H1 (cell line): ENCODE measurements around the gene RPUSD3. TPM values are rescaled to one million over a fixed set of nuclear protein-coding genes. Genes with fewer than 3 reads are reported as not detected.

ENCODE experiments used
- CTCF ChIA-PET: fragments of 300-600 bp; sonication (Branson Sonifier 250); formaldehyde crosslinking; loops from one replicate; lab custom pipeline; 2021; ENCODE audit not compliant: partially characterized antibody; lab: Charles Lee
- POLR2A ChIA-PET: fragments of 300-600 bp; sonication (Branson Sonifier 250); formaldehyde crosslinking; loops from one replicate; lab custom pipeline; 2021; ENCODE audit warnings: inconsistent platforms; ENCODE audit not compliant: partially characterized antibody; lab: Charles Lee
- DNase-seq, 2 experiments: peaks; one replicate each; pipeline versions ENCODE4 v3.0.0 to v3.0.0-alpha.2; 2010 to 2022; ENCODE audit warnings: low spot score in 2 of 2, low read depth in 1 of 2, mixed read lengths in 1 of 2
- FAIRE-seq: peaks from 2 replicates; lab custom pipeline; 2011; peaks lifted over from hg19 to GRCh38; lab: Jason Lieb, UNC
- H2AFZ ChIP-seq: 2 replicates; pipeline ENCODE4 v1.8.1; 2012; ENCODE audit warnings: low read length, inconsistent platforms
- H2AK5ac ChIP-seq: 2 replicates; pipeline ENCODE4 v1.6.1; 2013; ENCODE audit warnings: low read depth, low read length
- H2BK120ac ChIP-seq: replicated peaks from 2 replicates; pipeline ENCODE3; 2013; ENCODE audit warnings: low read depth, low read length, inconsistent platforms
- H2BK12ac ChIP-seq: 2 replicates; pipeline ENCODE4 v1.6.1; 2013; ENCODE audit warnings: low read depth, low read length
- H2BK15ac ChIP-seq: 2 replicates; pipeline ENCODE4 v1.6.1; 2013; ENCODE audit warnings: low read length
- H2BK20ac ChIP-seq: 2 replicates; pipeline ENCODE4 v1.6.1; 2013; ENCODE audit warnings: low read length
- H2BK5ac ChIP-seq: 2 replicates; pipeline ENCODE4 v1.6.1; 2013; ENCODE audit warnings: low read depth, low read length
- H3K14ac ChIP-seq: 2 replicates; pipeline ENCODE4 v1.6.1; 2013; ENCODE audit warnings: inconsistent platforms; ENCODE audit not compliant: insufficient read length
- H3K18ac ChIP-seq: 2 replicates; pipeline ENCODE4 v1.6.1; 2013; ENCODE audit warnings: low read length; ENCODE audit errors: extremely low read depth
- H3K23ac ChIP-seq: 2 replicates; pipeline ENCODE4 v1.6.1; 2013; ENCODE audit warnings: inconsistent platforms; ENCODE audit not compliant: insufficient read length
- H3K23me2 ChIP-seq: 2 replicates; pipeline ENCODE4 v1.6.1; 2013; ENCODE audit warnings: low read depth, low read length
- H3K27ac ChIP-seq: 2 replicates; pipeline ENCODE4 v1.6.1; 2011; ENCODE audit warnings: low read depth, low read length, inconsistent platforms
- H3K27me3 ChIP-seq, 4 experiments: replicated peaks in 1 of 4; 1 replicate in 1 of 4; 2 replicates in 3 of 4; pipeline versions ENCODE4 v1.6.1 to v1.8.1; 2011 to 2013; ENCODE audit warnings: low read length in 3 of 4, mild to moderate bottlenecking in 3 of 4, inconsistent platforms in 2 of 4, mixed read lengths in 2 of 4, moderate library complexity in 1 of 4; ENCODE audit not compliant: control insufficient read depth in 3 of 4, insufficient read depth in 3 of 4; ENCODE audit errors: extremely low read depth in 1 of 4
- H3K36me3 ChIP-seq, 4 experiments: 2 replicates each; pipeline versions ENCODE4 v1.6.1 to v1.8.1; 2011 to 2013; ENCODE audit warnings: mild to moderate bottlenecking in 4 of 4, low read length in 3 of 4, moderate library complexity in 2 of 4, control low read depth in 1 of 4, inconsistent platforms in 1 of 4; ENCODE audit not compliant: insufficient read depth in 4 of 4, control insufficient read depth in 2 of 4
- H3K4ac ChIP-seq: replicated peaks from 2 replicates; pipeline ENCODE3; 2013; ENCODE audit warnings: low read length, low read depth, mixed read lengths, inconsistent platforms; ENCODE audit not compliant: insufficient read length
- H3K4me1 ChIP-seq, 4 experiments: replicated peaks in 1 of 4; 1 replicate in 1 of 4; 2 replicates in 3 of 4; pipeline versions ENCODE4 v1.6.1 to v1.8.1; 2011 to 2013; ENCODE audit warnings: low read length in 3 of 4, inconsistent platforms in 2 of 4, mixed read lengths in 1 of 4; ENCODE audit not compliant: insufficient read depth in 4 of 4, control insufficient read depth in 3 of 4
- H3K4me2 ChIP-seq, 2 experiments: 2 replicates each; pipeline versions ENCODE4 v1.6.1 to v1.8.1; 2011 to 2013; ENCODE audit warnings: low read depth in 2 of 2, low read length in 2 of 2, control low read depth in 1 of 2, inconsistent platforms in 1 of 2, mild to moderate bottlenecking in 1 of 2; ENCODE audit not compliant: insufficient read depth in 1 of 2
- H3K4me3 ChIP-seq, 4 experiments: fragments of 200-600, 300-600 bp in 1 of 4; sonication (generic), shearing (Covaris generic), sonication (Bioruptor Twin) in 1 of 4; 2 replicates each; pipeline versions ENCODE4 v1.5.1 to v1.8.1; 2011 to 2016; ENCODE audit warnings: low read length in 4 of 4, low read depth in 3 of 4, control low read depth in 2 of 4, inconsistent platforms in 2 of 4, mild to moderate bottlenecking in 2 of 4, mixed read lengths in 1 of 4, moderate library complexity in 1 of 4; ENCODE audit not compliant: insufficient read depth in 2 of 4; ENCODE audit errors: extremely low read depth in 1 of 4
- H3K56ac ChIP-seq: replicated peaks from 2 replicates; pipeline ENCODE3; 2013; ENCODE audit warnings: low read depth, mild to moderate bottlenecking, mixed read lengths, low read length, inconsistent platforms; ENCODE audit not compliant: insufficient read length
- H3K79me1 ChIP-seq: 2 replicates; pipeline ENCODE4 v1.6.1; 2013; ENCODE audit warnings: low read depth, low read length, control low read depth
- H3K79me2 ChIP-seq, 2 experiments: 2 replicates each; pipeline versions ENCODE4 v1.6.1 to v1.8.1; 2012 to 2013; ENCODE audit warnings: low read length in 2 of 2, mild to moderate bottlenecking in 2 of 2, inconsistent platforms in 1 of 2; ENCODE audit not compliant: insufficient read depth in 2 of 2, control insufficient read depth in 1 of 2
- H3K9ac ChIP-seq, 4 experiments: replicated peaks in 1 of 4; 1 replicate in 1 of 4; 2 replicates in 3 of 4; pipeline versions ENCODE4 v1.6.1 to v1.8.1; 2011 to 2013; ENCODE audit warnings: low read depth in 3 of 4, low read length in 3 of 4, control low read depth in 2 of 4, mild to moderate bottlenecking in 2 of 4, moderate library complexity in 2 of 4, inconsistent platforms in 1 of 4; ENCODE audit errors: extremely low read depth in 1 of 4
- H3K9me3 ChIP-seq, 2 experiments: 2 replicates each; pipeline versions ENCODE4 v1.6.1 to v1.8.1; 2012 to 2013; ENCODE audit warnings: mild to moderate bottlenecking in 2 of 2, moderate library complexity in 2 of 2, control low read depth in 1 of 2, inconsistent platforms in 1 of 2, low read depth in 1 of 2, low read length in 1 of 2, mixed read lengths in 1 of 2; ENCODE audit not compliant: insufficient read depth in 2 of 2
- H4K20me1 ChIP-seq, 2 experiments: replicated peaks in 1 of 2; 2 replicates each; pipeline versions ENCODE3 to v1.8.1; 2011 to 2013; ENCODE audit warnings: inconsistent platforms in 2 of 2, low read length in 2 of 2, mild to moderate bottlenecking in 1 of 2; ENCODE audit not compliant: insufficient read depth in 2 of 2, control insufficient read depth in 1 of 2
- H4K5ac ChIP-seq: 2 replicates; pipeline ENCODE4 v1.6.1; 2013; ENCODE audit warnings: low read length, low read depth, mixed read lengths, inconsistent platforms; ENCODE audit not compliant: insufficient read length
- H4K8ac ChIP-seq: 2 replicates; pipeline ENCODE4 v1.8.0; 2013; ENCODE audit warnings: mild to moderate bottlenecking, moderate library complexity, low read length, inconsistent platforms; ENCODE audit not compliant: insufficient read depth; ENCODE audit errors: extremely low read depth
- H4K91ac ChIP-seq: replicated peaks from 2 replicates; pipeline ENCODE3; 2013; ENCODE audit warnings: low read length, mixed read lengths, inconsistent platforms; ENCODE audit not compliant: insufficient read length
- CEBPB ChIP-seq: IDR thresholded peaks from 2 replicates; pipeline ENCODE4 v1.6.1; 2012; ENCODE audit warnings: low read depth, low read length
- EGR1 ChIP-seq: IDR thresholded peaks from 2 replicates; pipeline ENCODE4 v1.6.1; 2011; ENCODE audit warnings: low read depth, low read length, borderline replicate concordance
- FOSL1 ChIP-seq: IDR thresholded peaks from 2 replicates; pipeline ENCODE4 v1.6.1; 2011; ENCODE audit warnings: mild to moderate bottlenecking, low read depth, low read length, moderate library complexity; ENCODE audit not compliant: insufficient read depth
- SP2 ChIP-seq: IDR thresholded peaks from 2 replicates; pipeline ENCODE4 v1.6.1; 2012; ENCODE audit warnings: mild to moderate bottlenecking, low read length, inconsistent platforms
- WGBS, 2 experiments: shearing (Covaris generic) in 1 of 2; methylation state at CpG; one replicate each; pipeline versions ENCODE4 v1.1.6 to v1.1.7; 2013 to 2015; ENCODE audit warnings: low lambda C conversion rate in 2 of 2, mixed read lengths in 2 of 2, inconsistent platforms in 1 of 2, low coverage in 1 of 2, missing lambda C conversion rate in 1 of 2; ENCODE audit not compliant: insufficient replicate concordance in 2 of 2, insufficient coverage in 1 of 2, insufficient read length in 1 of 2; ENCODE audit errors: extremely low coverage in 1 of 2, missing lambda C conversion rate in 1 of 2; 5-methylcytosine and 5-hydroxymethylcytosine counted together
- polyA plus RNA-seq, 7 experiments: library from polyadenylated mRNA; depleted of rRNA in 3 of 7; stranded (reverse) in 5 of 7; unstranded in 2 of 7; fragments of >200 nt in 5 of 7; fragments of 200-250 nt in 2 of 7; gene quantifications; 1 replicate in 5 of 7; 2 replicates in 1 of 7; 4 replicates in 1 of 7; pipeline versions ENCODE4 v1.2.1 to v1.2.3, GENCODE V29; 2011 to 2013; ENCODE audit warnings: missing spikeins in 2 of 7, mixed read lengths in 2 of 7
- total RNA-seq: library from RNA; stranded (reverse); fragmentation: NEBNext Ultra II Directional; extraction: Animal tissue kit (Norgen Biotek cat#: 25700); gene quantifications from 2 replicates; pipeline ENCODE4 v1.2.1, GENCODE V29; 2021
- TF ChIP-seq, protein P1 (sequence below): IDR thresholded peaks from 2 replicates; pipeline ENCODE4 v1.6.1; 2012; ENCODE audit warnings: inconsistent platforms

The RPUSD3 gene
- total and polyA plus RNA-seq, 2 of the 8 experiments (the other 6 are each of a cell fraction or from before 2014, with no cell fraction given) = 68.4 to 154 TPM

DNA sequence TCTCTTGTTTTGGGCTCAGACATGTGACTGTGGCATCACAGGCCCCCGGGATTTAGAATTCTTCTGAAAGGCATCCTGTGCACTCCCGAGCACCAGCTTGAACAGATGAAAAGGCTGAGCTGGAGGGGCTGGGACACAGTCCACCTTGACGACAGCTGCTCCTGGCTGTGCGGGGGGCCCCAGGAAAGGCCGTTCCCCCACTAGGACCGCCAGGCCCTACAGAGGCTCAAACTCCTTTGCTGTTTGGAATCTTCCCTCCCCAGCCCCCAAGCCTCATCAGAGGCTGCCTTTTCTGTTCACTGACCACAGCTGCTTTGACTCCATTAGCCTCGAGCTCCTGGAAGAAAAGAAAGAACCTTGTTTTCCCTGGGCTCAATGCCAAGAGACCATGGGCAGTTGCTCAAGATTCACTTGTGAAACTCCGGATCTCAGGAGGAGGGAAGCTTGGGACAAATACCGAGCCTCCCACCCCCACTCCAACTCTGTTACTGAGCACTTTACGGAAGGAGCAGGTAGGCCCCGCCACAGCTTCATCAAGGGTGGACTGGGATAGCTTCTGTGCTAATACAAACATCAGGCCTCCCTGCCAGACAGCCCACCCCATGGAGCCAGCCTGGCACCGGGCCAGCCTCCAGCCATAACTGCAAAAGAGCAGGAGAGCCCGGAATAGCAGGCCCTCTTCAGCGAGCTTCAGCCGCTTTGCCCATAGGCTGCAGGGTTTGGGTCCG, 20.6 kb upstream of the RPUSD3 start:
- no peak overlapping the region for H3K4me3 ChIP-seq
- H3K4me1 ChIP-seq = peaks cover 0 to 5% (median 3%) of the 10 kb centered on the region in 4 experiments; a peak in 6 of 7 replicates
- no peak overlapping the region for H3K9ac ChIP-seq
- no peak overlapping the region for H2BK5ac ChIP-seq
- FAIRE-seq = no peak
- H3K27me3 ChIP-seq = peaks cover 0 to 12% (median 4%) of the 10 kb centered on the region in 4 experiments; a peak in 3 of 7 replicates
- no peak overlapping the region for H3K4me2 ChIP-seq
- no peak overlapping the region for H2BK20ac ChIP-seq
- no peaks in the 10 kb centered on the region for H3K9me3 ChIP-seq
- H2AK5ac ChIP-seq = no peak overlapping the region
- no peaks in the 10 kb centered on the region for H4K20me1 ChIP-seq
- no peak overlapping the region for H3K27ac ChIP-seq
- H3K4ac ChIP-seq = no peak overlapping the region
- H2BK12ac ChIP-seq = no peak overlapping the region
- no peaks in the 10 kb centered on the region for H3K79me2 ChIP-seq
- DNase-seq = no peak
- H4K5ac ChIP-seq = no peak overlapping the region
- no peak overlapping the region for H3K14ac ChIP-seq
- WGBS, 2 experiments = 91% methylated on average over 16 of the region's 16 CpGs; no CpG with 5 or more reads in 1 of the 2 experiments
- CTCF ChIA-PET = interaction anchor here (0.7 to 1.7 kb wide), 11 partner anchors 14 to 85 kb away, joined by 3 to 9 read pairs (median 3); partner anchors contain the start of genes CIDEC, CRELD1 and IL17RC
- H3K23me2 ChIP-seq = peaks cover 4% of the 10 kb centered on the region; the same call in 1 of the 2 replicates
- H2BK120ac ChIP-seq = no peak overlapping the region
- no peaks in the 10 kb centered on the region for H3K79me1 ChIP-seq
- H3K18ac ChIP-seq = no peak overlapping the region
- no peak overlapping the region for H3K56ac ChIP-seq
- H2AFZ ChIP-seq = no peak overlapping the region
- no peak overlapping the region for H3K23ac ChIP-seq
- H3K36me3 ChIP-seq = no peaks in the 10 kb centered on the region
- H4K8ac ChIP-seq = no peak overlapping the region
- no peak overlapping the region for H4K91ac ChIP-seq
- H2BK15ac ChIP-seq = no peak overlapping the region
- POLR2A ChIA-PET = interaction anchor here (0.6 to 1.2 kb wide), 3 partner anchors 82 to 437 kb away, joined by 3 to 4 read pairs (median 3); no protein-coding TSS in a partner anchor
- no peak for TF ChIP-seq FOSL1
- TF ChIP-seq EGR1 = no peak
- no peak for TF ChIP-seq CEBPB
- TF ChIP-seq, protein P1, sequence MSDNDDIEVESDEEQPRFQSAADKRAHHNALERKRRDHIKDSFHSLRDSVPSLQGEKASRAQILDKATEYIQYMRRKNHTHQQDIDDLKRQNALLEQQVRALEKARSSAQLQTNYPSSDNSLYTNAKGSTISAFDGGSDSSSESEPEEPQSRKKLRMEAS = no peak
- no peak for TF ChIP-seq SP2
